ENCODE data around the gene CRTC3.
"Not testable (repeated sequence)": the region's sequence is repeated elsewhere in the genome, so short reads cannot be mapped to it uniquely, and the experiment has no call there.

The CRTC3 gene

DNA sequence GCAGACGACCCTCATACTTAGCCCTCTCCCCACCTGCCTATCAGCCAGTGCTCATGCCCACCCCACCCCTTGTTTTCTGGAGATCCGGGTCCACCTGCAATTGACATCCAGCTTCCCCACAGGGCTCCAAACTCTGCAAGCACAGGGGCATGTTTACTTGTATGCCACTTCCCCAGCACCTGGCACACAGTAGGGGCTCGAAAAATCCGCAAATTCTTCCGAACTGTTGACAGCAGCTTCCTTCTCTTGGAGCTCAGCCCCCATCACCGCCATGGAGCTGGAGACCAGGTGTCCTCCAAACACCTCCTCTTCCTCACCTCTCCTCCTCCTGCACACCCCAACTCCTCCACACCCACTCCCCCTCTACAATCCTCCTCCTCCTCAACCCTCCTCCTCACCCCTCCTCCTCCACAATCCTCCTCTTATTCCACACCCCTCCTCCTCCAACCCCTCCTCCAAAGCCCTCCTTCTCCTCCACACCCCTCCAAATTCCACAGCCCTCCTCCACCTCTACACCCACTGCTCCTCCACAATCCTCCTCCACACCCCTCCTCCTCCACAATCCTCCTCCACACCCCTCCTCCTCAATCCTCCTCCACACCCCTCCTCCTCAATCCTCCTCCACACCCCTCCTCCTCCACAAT is 117.1 kb downstream of the CRTC3 start:
- no peak for DNase-seq

DNA sequence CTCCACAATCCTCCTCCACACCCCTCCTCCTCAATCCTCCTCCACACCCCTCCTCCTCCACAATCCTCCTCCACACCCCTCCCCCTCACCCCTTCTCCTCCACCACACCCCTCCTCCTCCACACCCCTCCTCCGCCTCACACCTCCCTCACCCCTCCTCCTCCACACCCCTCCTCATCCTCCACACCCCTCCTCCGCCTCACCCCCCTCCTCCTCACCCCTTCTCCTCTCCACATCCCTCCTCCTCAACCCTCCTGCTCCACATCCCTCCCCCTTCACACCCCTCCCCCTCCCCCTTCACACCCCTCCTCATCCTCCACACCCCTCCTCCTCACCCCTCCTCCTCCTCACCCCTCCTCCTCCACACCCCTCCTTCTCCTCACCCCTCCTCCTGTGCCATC is 117.6 kb downstream of the CRTC3 start:
- peak in 1 of 51 donors; percentile 10 for DNase-seq

DNA sequence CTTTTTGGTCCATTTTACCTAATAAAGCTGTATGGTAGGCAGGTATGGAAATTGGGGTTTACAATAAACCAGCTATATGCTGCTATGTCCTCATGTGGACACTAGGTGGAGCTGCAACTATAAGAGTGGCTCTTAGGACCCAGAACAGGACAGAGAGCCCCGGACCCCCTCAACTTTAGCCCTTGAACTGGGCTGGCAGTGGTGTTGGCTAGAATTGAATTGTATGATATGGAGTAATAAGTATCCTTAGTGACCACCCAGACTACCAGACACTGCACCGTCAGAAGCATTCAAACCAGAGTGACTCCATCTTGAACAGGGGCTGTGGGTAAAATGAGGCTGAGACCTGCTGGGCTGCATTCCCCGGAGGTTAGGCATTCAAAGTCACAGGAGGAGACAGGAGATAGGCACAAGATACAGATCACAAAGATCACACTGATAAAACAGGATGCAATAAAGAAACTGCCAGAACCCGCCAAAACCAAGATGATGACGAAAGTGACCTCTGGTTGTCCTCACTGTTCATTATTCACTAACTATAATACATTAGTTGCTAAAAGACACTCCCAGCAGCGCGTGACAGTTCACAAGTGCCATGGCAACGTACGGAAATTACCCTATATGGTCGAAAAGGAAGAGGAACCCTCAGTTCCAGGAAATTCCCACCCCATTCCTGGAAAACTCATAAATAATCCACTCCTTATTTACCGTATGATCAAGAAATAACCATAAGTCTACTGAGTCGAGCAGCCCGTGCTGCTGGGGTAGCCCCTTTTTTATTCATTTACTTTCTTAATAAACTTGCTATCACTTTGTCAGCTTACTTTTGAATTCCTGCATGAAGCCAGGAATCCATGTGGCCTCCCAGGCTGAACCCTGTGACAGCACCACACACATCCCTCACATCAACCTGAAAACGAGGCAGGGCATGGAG is 118.7 kb downstream of the CRTC3 start:
- peak in 22 of 51 donors; percentile 6 to 68 (median 31) for DNase-seq

DNA sequence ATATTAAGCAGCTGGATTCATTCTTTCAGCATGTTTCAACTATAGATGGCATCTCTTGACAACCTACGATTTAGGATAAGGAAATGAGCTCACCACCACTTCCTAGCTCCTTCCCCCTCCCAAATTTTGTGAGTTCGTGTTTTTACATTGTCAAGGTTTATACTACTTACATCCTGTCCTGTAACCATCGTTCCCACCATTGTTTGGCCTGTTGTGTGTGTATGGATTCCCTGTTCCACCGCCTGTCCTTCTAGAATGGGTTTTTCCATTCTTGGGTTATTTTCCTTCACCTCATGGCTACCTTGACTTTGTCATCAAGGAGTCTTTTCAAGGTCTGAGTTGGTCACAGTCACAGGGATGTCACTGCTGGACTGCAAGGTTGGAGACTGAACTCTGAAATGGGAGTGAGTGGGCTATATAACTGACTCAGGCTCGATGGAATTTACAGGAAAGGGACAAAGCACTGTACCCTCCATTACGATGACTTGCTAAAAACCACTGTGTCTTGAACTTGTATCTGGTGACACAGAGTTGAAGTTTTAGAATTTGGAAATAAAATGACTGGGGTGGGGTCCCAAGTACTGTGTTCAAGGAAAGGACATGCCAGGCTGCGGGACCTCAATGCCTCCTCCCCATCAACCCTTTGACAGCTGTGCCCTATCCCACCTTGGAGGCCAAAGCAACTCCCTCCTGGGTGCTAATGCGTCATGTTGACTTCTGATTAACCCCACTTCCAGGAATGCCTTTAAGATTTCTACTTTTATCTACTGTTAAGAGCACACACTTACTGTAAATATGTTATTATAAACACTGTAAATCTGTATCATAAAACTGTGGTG is 120.6 kb downstream of the CRTC3 start:
- no peak for DNase-seq

DNA sequence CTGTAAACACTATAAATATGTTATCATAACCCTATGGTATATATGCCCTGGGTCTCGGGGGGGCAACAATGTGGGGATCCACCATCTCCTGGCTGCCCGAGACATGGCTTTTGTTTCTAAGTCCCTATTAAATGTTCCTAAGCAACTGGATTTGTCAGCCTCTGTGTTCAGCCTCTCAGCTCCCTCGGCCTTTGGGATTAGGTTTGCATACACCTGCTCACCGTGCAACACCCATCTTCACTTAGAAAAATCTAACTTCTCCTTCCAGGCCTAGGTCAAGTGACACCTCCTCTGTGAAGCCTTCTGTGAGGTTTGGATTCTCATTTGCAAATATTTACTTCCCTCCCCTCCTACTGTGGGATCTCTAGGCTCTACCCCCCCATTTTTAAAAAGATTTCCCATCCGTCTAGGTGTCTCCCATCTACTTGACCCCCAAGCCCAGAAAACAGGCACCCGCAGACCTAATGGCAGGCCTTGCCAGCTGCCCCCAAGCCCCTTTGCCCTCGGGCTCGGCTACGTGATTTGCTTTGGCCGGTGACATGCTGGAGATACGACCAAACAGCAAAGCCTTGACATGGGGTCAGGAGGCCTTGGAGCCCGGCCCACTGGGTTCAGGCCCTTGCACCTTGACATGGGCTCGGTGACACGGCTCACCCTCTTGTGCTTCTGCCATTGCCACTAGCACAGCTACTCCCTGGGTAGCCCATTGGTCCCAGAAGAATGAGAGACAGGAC is 121.4 kb downstream of the CRTC3 start:
- DNase-seq = no peak

DNA sequence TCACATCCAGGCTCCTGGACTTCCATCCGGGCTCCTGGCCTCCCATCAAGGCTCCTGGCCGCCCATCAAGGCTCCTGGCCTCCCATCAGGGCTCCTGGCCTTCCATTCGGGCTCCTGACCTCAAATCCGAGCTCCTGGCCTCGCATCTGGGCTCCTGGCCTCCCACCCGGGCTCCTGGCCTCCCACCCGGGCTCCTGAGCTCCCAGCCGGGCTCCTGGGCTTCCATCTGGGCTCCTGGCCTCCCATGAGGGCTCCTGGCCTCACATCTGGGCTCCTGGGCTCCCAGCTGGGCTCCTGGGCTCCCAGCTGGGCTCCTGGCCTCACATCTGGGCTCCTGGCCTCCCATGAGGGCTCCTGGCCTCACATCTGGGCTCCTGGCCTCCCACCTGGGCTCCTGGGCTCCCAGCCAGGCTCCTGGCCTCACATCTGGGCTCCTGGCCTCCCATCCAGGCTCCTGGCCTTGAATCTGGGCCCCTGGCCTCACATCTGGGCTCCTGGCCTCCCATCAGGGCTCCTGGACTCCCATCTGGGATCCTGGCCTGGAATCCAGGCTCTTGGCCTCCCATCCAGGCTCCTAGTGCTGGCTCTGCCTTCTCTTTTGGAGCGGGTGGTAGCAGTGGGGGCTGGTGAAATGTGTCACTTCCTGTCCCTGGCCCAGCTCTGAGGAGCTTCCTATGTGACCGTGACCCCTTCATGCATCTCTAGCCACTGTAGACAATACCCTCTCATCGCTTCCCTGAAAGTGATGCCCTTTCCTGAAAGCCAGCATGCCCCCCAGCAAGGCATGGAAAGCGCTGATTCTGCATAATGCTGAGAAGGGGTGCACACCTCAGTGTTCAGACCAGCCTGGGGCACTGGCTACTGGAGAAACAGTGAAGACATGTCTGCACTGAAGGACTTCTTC is 124.8 kb downstream of the CRTC3 start:
- DNase-seq = no peak

DNA sequence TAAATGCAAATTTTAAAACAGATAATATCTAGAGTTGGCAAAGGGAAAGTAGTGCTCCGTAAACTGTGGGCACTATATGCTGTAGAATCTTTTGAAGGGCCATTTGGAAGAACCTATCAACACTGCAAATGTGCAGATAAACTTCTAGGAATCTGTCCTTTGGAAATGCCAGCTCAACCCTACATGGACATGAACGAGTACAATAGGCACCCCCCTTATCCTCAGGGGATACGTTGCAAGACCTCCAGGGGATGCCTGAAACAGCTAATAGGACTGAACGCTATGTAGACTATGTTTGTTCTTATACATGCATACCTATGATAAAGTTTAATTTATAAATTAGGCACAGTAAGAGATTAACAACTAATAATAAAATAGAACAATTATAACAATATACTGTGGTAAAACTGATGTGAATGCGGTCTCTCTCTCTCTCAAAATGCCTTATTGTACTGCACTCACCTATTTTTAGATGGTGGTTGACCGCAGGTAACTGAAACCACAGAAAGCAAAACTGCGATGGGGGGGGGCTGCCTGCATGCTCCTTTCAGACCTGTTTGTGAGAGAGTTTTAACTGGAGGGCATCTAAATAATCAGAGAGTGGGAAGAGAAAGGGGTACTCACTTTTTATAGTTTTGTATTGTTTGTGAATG is 127.9 kb downstream of the CRTC3 start:
- DNase-seq = not testable (repeated sequence)

DNA sequence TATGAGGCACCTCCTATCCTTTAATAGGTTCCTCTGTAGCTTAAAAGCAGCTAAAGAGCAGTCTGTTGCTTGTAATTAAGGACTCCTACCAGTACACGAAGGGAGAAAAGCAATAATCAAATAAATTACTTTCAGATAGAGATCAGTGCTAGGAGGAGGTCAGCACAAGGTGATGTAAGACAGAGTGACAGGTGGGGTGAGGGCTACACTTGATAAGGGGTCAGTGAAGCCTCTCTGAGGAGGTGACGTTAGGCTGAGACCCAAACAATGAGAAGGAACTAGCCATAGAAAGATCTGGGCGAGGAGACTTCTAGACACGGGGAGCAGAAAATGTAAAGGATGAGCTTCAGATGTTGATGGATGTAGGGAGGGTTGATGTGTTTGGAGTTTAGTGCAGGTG is 129.8 kb downstream of the CRTC3 start:
- DNase-seq = no peak

DNA sequence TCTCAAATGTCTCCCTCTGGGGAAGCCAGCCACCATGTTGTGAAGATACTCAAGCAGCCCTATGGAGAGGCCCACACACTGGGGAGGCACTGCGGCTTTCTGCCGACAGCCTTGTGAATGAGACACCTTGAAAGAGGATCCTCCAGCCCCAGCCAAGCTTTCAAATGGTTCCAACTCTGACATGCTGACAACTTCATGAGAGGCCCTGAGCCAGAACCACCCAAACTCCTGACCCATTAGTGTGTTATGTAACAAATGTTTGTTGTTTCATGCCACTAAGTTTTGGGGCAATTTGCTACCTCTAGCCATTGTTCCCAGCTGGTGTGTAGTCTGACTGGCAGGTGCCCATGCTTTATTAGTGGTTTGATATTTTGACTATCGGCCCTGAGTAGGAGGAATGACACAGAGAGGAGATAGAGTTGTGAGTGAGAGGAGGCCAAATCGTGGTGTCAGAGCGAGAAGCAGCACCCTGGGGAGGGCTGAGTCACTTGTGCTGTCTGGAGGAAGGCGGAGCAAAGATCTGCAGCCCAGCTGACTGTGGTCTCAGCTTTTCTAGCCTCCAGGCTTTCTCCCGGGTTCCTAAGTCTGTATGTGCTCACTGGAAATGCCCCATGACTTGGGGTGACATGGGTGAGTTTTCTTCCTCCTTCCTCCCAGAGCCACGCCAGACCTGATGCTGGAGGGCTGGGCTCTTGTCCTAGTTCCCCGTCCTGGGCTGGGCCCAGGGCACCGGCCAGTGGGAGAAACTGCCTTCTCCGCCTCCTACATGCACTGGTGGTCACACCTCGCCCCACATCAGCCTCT is 130.7 kb downstream of the CRTC3 start:
- DNase-seq = peak in 3 of 51 donors; percentile 10 to 18 (median 18)

DNA sequence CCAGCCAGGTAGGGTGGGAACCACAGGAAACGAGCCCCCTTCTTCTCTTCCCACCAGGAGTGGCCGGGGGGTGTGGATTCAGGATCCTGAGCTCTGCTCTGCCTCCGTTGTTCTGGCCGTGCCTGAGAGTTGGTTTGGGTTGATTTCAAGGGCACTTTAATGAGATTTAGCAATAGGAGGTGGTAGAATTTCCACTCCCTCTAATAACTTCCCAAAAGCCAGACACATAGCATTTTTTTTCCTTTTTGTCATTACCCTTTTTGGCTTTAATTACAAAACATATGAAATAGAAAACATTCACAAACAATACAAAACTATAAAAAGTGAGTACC is 131.2 kb downstream of the CRTC3 start:
- not testable (repeated sequence) for DNase-seq

DNA sequence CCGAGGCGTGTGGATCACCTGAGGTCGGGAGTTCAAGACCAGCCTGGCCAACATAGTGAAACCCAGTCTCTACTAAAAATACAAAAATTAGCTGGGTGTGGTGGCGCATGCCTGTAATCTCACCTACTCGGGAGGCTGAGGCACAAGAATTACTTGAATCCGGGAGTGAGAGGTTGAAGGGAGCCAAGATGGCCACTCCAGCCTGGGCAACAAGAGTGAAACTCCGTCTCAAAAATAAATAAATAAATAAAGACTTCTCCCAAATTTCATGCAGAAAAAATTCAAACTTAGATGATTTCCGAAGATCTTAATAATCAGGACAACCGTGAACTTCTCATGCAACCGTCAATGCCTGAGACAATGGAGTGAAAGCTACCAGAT is 134.3 kb downstream of the CRTC3 start:
- DNase-seq = not testable (repeated sequence)

DNA sequence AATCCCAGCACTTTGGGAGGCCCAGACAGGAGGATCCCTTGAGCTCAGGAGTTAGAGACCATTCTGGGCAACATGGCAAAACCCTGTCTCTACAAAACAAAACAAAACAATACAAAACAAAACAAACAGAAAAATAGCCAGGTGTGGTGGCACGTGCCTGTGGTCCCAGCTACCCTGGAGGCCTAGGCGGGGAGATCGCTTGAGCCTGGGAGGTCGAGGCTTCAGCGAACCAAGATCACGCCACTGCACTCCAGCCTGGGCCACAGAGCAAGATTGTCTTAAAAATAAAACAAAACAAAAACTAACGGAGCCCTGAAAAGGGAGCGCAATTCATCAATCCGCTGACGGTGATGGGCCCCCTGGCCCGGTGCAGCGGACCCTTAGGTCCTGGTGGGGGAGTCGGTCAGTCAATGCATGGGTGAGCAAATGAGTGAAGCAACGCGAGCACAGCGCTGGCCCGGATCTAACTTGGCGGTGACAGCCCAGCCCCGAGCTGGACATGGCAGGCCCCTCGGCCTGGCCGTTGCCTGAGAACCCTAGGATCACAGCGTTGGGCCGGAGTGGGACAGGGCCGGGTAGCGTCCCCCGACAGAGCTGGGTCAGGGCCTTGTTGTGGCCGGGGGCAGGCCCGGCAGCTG is 135.0 kb downstream of the CRTC3 start:
- peak in 20 of 51 donors; percentile 5 to 52 (median 30) for DNase-seq

DNA sequence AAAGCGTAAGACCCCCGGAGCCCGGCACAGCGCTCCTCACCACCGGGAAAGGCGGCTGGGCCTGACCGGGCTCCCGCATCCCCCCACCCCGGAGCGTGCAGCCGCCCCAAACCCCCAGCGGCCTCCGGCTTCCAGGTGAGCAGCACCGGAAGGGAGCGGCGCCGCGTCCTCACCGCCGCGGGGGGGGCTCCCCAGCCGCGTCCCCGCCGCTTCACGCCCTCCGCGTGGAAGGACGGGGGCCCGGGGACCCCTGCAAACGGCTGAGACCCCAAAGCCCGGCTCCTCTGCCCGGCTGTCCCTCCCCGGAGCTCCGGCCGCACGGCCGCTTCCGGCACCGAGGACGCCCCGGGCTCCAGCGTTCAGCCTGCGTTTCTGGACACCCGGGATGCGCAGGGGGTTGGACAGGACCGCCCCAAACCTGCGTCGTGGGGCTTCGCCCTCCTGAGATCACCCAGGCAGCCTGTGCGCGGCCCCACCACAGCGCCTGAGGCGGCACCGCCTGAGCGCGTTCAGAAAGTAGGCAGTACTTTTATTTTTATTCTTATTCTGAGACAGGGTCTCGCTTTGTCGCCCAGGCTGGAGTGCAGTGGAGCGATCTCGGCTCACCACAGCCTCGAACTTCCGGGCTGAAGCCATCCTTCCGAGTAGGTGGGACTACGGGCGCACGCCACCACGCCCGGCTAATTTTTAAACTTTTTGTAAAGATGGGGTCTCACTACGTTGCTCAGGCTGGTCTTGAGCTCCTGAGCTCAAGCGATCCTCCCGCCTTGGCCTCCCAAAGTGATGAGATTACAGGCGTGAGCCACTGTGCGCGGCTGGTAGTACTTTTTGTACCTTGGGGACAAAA is 135.8 kb downstream of the CRTC3 start:
- DNase-seq = peak in 28 of 51 donors; percentile 4 to 52 (median 32)

DNA sequence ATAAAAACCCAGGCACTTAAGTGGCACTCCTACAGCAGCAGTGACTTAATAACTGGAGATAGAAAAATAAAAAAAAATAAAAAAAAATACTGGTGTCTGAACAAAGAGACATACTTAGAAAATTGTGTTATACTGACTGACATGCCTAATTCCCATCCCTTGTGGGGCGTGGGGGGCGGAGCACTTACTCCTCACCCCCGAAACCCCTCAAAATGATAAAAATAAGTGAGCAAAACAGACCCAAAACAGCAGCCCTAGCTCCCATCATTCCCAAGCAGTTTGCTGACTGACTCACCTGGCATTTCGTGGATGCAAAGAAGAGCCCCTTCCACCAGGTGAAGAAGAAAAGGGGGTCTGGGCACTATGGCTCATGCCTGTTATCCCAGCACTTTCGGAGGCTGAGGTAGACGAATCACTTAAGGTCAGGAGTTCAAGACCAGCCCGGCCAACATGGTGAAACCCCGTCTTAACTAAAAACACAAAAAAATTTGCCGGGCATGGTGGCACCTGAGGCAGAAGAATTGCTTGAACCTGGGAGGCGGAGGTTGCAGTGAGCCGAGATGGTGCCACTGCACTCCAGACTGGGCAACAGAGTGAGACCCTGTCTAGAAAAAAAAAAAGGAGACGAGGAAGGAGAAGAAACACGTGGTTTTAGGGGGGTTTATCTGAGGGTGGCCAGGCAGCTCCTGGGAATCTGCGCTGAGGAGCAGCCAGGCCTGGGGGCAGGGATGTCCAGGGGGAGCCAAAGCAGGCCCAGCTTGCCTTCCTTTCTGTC is 136.6 kb downstream of the CRTC3 start:
- DNase-seq = no peak

DNA sequence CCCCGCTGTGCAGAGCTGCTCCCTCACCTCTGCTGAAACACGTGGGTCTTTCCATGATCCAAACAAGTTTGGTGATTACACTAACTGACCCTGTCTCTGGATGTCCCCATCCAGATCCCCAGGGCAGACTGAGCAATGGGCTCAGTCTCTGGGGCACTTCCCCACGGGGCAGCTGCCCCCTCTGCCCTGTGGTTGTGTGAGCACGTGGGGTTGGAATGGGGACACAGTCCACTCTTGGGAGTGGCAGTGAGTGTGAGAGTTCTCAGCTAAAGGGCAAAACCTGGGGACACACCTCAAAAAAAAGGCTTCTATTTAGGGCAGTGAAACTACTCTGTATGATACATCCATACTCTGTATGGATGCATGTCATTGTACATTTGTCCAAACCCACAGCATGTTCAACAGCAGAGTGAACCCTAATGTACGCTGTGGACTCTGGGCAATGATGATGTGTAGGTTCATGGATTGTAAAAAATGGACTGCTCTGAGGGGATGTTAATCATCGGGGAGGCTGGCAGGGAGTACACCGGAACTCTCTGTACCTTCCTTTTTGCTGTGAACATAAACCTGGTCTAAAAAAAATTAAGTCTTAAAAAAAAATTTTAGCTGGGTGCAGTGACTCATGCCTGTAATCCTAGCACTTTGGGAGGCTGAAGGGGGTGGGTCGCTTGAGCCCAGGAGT is 137.5 kb downstream of the CRTC3 start:
- DNase-seq = no peak
